Activated CD4-positive, CD25-positive, alpha-beta regulatory T cell (primary cell): ENCODE data around the gene ALDH8A1.

Experiments
- DNase-seq, 4 experiments: peaks; one replicate each; lab custom pipeline; 2025; lab: John Stamatoyannopoulos, UW

The ALDH8A1 gene, protein sequence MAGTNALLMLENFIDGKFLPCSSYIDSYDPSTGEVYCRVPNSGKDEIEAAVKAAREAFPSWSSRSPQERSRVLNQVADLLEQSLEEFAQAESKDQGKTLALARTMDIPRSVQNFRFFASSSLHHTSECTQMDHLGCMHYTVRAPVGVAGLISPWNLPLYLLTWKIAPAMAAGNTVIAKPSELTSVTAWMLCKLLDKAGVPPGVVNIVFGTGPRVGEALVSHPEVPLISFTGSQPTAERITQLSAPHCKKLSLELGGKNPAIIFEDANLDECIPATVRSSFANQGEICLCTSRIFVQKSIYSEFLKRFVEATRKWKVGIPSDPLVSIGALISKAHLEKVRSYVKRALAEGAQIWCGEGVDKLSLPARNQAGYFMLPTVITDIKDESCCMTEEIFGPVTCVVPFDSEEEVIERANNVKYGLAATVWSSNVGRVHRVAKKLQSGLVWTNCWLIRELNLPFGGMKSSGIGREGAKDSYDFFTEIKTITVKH

DNA sequence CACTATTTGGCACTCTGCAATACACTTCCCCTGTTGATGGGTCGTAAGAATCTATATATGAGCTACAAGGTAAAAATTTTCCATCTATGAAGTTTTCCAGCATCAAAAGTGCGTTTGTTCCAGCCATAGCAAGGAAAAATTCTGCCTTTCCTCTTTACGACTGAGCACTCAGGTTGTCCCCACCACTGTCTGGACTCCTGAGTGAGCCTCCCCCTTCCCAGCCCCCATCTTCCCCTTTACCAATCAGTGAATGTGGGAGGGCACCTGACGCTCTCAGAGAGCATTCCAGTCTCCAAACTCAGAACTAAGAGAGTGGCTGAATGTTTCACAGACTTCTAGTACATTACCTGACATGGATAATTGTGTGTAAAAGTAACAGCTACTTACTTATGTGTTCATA, at the start of gene ALDH8A1:
Gene ALDH8A1, minus strand, starts transcription at position 175 of the 400 bp plus-strand sequence. Its CDS starts 48 bp downstream, at position 127.
- DNase-seq, result no peak

DNA sequence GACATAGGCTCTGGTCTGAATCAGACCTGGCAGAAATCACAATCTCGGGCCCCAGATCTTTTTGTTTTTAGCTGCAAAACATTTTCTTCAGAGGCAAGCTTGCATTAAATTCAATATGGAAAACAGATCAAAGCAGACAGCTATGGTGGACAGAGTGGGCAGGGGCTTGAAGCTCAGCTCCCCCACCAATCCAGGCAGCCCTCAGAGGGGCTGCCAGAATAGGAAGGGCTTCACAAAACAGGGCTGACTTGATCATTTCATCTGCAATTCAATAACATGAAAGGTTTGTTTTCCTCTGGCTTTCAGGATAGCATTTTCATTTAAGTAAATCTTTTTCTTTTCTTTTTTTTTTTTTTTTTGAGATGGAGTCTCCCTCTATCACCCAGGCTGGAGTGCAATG, 49.2 kb upstream of the ALDH8A1 start:
- no peak for DNase-seq

DNA sequence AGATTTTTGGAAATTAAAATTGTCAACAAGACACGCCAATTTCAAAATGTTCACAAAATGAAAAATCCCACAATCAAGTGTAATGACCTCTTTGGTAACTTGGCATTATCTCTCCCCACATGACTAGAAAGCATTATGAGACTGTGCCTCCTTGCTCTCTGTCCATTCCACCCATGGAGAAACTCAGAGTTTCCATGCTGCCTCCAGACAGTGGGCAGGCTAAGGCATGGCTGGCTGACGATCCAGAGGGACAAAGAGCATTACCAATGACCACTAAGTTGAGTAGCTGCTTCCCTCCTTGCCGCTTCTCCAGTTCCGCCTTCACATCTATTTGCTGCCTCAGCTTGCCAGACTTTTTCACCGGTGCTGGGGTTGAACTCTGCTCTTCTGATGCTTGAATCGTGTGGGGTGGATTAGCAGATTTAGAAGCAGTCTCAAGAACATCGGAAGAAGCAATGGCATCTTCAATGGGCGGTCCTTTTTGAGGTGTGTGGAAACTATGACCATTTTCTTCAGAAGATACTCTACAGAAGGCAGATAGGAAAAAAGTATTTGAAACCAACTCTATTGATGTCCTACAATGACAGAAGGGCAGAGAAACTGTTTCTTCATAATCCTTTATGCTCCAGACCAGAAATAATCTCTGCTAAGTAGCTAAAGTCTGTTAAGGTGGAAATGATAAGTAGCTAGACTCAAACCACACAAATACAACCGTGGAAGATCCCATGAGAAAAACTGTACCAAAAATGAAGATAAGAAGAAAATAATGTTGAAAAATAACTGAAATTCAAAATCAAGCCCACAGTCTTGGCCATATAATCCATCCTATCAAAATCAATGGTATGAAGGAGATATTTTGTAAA, 47.5 kb upstream of the ALDH8A1 start:
- no peak for DNase-seq

DNA sequence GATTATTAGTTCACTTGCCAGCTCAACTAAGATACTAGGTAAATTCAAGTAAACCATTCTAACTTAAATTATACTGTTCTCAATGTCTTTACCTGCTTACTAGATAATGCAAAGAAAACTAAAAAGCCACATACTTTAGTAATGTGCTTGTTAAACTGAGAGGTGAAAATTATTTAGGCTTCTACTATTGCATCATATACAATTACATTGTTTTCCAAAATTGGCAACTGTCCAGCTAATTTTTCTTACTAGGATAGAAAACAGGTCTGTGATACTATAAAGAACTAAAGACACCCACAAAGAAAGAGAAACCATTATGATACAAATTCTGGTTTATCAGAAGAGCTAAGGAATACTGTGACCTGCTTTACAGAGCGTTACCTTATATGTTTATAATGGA, 45.6 kb upstream of the ALDH8A1 start:
- DNase-seq, result no peak

DNA sequence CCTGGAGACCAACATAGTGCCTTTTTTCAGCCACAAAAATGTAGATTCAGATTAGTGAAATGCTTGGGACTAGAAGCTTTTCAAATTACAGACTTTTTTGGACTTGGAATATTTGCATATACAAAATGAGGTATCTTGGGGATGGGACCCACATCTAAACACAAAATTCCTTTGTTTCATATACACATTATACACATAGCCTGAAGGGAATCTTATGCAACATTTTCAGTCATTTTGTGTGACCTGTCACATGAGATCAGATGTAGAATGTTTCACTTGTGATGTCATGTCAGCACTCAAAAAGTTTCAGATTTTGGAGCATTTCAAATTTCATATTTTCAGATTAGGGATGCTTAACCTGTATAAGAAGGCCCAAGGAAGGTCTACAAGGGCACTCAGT, 44.5 kb upstream of the ALDH8A1 start:
- no peak for DNase-seq

DNA sequence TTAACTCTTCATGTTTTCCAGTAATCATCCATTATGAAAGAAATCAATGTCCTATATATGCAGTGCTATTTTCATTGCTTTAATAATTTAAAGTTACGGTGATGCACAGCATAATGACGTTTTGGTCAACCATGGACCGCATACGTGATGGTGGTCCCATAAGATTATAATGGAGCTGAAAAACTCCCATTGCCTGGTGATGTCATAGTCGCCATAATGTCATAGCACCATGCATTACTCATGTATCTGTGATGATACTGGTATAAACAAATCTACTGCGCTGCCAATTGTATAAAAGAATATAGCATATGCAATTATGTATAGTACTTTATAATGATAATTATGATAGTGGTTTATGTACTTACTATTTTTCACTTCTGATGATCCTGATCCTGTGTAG, 42.3 kb upstream of the ALDH8A1 start:
- no peak for DNase-seq

DNA sequence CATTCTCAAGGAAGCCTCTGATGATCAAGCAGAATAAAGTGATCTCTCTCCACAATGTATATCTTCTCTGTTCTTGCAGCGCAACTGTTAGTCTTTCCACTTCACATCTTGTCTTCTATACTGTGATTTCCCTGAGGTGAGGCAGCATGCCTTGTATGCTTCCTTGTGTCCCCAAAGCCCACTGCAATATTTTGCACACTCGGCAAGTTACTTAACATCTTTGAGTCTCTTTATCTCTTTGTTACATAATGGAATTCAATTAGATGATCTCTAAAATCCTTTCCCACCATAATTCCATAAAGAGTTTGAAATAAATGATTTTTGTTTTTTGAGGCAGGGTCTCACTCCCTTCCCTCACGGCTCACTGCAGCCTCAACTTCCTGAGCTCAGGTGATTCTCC, 40.4 kb upstream of the ALDH8A1 start:
- DNase-seq, result no peak

DNA sequence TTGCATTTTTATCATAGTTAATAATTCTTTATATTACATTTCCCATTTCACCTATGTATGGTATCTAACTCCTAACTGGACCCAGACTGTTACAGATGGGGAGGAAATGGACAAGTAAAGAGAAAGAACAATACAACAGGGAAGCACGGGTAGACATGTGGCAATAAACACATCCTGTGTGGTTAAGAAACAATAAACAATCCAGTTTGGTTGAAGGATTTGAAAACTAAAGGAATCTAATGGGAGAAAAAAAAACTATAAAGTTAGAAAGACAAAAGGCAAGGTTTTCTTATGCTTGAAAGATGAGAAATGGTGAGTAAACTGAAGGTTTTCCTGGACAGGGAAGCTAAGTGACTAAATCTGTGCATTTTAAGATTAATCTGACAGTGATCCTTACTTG, 34.9 kb upstream of the ALDH8A1 start:
- DNase-seq, result no peak

DNA sequence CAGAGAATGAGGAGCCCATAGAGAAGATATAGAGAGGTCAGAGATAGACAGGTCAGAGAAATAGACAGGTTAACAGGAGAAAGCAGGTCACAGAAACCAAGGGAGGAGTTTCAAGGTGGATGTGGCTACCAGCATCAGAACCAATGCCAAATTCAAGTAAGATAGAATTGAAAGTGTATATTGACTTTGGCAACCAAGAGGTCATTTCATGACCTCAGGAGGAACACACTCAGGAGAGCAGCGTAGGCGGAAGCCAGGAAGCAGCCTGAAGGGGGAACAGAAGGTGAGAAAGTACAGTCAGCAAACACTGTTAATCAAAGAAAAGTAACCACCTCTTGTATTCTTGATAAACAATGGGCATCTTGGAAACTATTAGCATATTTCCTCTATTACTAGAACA, 33.9 kb upstream of the ALDH8A1 start:
- no peak for DNase-seq

DNA sequence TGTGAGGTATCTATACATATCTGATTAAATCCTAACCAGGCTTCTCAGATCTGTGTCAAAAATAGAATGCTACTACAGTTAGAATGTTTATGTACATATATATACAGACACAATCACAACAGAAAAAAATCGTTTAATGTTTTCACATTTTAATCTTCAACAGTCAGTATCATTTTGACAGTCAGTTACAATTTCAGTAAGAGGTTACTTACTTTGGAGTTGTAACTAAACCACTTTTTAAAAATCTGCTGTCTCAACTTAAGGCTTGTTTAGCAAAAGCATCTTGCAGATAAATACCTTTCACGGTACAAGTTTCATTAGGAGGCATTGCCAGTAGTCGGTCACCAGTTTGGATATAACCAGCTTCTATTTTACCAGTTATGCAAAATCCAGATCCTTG, 32.3 kb upstream of the ALDH8A1 start:
- no peak for DNase-seq

DNA sequence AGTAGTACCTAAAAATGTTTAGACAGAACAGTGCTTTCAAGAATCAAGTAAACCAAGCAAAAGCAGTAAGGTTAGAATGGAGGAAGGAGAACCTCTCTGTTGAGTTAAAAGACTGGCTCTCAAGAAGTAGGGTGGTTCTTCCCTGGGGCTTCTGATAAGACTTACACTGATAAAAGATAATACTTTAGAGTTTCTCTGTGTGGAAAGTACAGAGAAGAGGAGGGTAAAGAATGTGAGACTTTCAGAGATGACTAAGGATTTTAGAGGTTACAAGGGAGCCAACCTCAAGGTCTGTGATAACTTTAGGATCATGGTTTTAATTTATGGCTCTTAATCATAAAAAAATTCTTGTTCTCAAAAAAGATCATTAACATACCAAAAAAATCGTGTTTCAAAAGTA, 30.9 kb upstream of the ALDH8A1 start:
- DNase-seq, result no peak

DNA sequence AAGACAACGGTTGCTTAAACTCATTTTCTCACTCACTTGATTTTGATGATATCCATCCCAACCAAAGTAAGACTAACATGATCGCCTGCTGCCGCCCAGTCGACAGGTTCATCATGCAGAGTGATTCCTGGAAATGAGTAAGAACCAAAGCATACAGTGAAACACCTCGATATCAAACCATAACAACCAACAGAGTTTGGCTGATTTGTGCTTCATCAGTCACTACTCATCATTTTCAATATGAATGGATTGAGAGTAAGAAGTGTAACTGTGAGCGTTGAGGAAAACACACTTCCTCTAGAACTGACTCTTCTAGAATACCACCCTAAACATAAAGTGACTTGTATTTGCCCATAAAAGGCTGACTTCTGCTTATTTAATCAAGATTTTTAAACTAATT, 29.2 kb upstream of the ALDH8A1 start:
- DNase-seq, result peak in 2 of 4 experiments; percentile 11

DNA sequence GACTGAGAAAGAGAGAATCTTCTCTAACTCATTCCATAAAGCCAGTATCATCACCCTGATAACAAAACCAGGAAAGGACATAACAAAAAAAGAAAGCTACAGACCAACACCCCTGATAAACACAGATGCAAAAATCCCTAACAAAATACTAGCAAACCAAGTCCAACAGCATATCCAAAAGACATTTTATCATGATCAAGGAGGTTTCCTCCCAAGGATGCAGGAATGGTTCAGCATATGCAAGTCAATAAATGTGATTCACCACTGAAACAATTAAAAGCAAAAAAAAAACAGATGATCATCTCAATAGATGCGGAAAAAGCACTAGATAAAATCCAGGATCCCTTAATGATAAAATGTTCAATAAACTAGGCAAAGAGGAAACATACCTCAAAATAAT, 24.5 kb upstream of the ALDH8A1 start:
- DNase-seq, result no peak

DNA sequence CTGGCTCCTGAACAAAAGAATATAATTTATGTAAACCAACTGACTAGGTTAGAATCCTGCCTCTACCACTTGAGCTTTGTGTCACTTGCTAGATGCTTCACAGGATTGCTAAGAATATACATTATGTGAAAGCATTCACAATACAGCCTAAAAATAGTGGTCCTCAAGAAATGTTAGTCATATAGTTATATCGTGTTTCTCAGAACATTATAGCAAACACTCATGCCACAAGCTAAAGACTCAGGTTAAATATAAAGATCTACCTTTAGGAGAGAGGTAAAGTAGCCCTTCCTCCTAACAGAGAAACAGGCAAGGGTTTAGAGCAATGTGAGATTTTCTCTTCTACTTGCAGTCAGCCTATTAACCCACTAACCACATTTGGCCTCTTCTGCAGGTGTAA, 17.8 kb upstream of the ALDH8A1 start:
- no peak for DNase-seq

DNA sequence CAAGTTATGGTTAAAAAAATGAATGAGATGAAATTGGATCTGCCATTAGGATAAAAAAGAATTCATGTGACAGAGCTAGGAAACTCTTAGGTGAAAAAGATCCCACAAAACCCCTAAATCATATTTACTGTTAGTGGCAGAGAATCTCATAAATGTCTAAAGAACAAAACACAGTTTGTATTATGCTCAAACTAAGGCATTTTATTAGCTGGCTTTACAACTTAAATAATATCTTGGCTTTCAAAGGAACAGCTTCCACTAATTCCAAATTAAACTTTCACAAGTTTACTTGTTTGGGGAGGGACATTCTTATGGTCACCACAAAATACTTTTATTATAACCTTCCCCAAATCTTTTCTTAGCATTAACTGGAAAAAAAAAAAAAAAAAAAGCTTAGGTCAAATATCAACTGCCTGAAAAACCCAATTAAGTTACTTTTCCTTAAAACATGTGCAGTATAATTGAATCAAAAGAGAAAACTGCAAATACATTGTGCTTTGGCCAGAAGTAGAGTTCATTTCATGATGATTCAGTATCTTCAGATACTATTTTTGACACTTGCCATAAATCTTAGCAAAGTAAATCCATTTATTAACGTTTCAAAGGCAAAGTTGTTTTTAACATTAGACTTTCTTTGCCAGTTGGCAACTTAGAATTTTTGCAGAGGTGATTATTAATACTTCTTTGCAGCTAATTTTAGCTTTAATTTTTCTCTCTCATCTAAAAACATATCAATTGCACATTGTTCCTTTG, 14.7 kb upstream of the ALDH8A1 start:
- DNase-seq, result no peak

DNA sequence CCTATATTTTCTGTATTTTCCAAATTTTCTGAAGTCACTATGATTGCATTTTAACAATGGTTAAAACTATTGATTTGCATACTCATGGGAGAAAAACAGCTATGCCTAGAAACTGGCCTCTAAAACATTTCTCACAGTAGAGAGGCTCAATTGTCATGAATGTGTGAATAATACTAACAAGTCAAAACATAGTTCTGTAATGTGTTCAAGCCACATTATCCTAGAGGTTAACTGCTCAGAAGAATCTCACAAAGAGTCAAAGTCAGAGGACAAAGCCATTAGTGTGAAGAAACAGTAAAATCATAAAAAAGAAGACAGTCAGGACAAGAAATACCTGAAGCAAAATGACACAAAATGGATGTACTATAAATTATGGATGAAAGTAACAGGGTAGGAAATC, 12.5 kb upstream of the ALDH8A1 start:
- no peak for DNase-seq

DNA sequence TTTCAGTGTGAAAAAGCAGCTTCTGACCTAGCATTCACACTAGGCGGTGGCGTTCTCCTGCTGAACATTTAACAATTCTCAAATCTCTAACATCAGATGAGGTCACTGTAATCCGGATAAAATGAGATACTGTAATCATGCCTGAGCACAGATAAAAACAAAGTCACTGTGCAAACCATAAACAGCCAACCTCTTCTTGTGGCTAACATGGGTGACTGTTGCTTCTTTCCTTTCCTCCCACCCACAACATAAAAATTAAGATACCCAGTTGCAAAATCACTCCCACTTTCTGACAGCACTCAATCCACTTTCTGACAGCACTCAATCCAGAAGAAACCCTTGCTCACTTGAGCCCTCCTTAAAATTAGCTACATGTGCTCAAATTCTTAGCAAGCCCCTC, 11.5 kb upstream of the ALDH8A1 start:
- DNase-seq, result no peak

DNA sequence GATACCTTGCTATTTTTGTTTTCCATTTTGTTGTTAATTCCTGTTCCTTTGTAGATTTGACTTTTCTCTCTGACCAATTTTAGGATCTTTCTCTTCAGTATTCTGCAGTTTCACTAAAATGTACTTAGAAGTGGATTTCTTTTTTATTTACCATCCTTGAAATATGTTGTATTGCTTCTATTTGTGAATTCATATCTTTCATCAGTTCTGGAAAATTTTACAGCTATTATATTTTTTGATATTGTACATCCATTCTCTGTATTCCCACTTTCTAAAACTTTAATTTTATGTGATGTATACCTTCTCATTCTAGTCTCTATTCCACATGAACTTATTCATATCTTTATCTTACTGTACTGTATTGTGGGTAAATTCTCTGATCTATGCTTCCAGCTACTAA, 9.7 kb upstream of the ALDH8A1 start:
- no peak for DNase-seq

DNA sequence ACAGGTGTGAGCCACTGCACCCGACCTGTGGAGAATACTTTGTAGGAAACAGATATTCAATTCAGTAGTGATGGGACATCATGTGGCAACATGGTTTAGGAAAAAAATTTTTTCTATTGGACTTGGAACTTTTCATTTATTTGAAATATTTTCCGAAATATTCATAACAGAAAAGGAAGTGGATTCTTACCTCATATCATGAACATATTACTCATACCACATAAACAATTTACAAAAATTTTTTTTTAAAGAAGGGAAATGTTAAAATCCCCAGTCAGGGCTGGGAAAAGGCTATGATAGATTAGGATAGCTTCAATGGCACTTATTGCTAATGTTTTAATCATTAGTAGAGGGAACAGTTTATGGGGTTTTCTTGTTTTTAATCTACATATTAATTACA, 6.8 kb upstream of the ALDH8A1 start:
- DNase-seq, result no peak

DNA sequence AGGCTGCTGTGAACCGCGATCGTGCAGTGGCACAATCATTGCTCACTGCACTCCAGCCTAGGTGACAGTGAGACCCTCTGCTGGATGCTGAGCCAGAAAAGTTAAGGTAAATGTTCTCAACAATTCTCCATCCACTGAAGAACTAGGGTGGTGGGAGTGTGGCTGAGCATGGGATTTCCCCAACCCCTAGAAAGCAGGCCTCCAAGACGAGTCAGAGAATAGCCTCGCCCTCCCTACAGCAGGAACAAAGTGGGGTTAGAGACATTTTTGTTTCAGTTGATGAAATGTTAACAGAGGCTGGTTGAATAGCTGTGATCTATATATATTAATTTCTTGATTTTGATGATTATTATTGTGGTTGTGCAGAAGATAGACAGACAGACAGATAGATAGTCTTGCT, 6.1 kb upstream of the ALDH8A1 start:
- DNase-seq, result no peak

DNA sequence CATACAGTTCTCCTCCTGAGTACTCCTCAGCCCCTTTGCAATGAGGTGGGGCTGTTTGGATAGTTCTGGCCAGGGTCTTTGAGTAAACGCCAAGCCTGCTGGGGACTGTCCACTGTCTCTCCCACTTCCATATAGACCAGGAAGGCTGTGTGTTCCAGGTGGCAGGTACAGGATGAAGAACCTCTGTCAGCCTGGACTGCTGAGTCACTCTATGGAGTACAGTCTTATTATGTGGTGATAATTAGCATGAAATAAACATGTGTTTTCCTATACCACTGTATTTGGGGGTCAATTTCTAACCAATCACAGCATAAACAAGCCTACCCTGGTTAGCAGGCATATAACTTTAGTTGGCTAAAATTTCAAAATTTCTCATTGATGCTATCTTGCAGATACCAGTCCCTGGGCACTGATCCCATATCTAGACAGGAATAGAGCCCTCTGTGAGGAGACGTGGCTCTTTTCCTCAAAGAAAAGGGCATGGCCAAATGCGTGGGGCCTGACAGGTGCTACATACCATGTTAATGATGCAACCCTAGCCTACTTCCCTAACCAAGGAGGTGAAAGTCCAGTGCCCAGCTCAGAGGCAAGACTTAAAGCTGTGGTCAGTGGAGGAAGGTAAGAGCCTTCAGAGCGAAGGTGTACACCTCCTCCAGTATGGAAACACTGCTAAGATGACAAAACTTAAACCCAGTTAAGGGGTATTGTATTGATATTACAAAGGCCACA, 4.5 kb upstream of the ALDH8A1 start:
- no peak for DNase-seq
